Caki2 (cell line): ENCODE measurements around the gene RMDN3. TPM values are rescaled to one million over a fixed set of nuclear protein-coding genes. Genes with fewer than 3 reads are reported as not detected.

Experiments used
- total RNA-seq: library from RNA; depleted of rRNA; stranded (reverse); fragments of >200 nt; shearing (Covaris generic); gene quantifications from 2 replicates; pipeline ENCODE4 v1.2.3, GENCODE V29; 2014; ENCODE audit warnings: low replicate concordance; rRNA removed

The RMDN3 gene
- total RNA-seq, 1 experiment from 2014 or later: 27.7 TPM

Other genes starting within 250 kb of the RMDN3 start
- gene CCDC32, start 190.2 kb downstream of the RMDN3 start, total RNA-seq: 31.4 and 33.7 TPM in 2 replicates
- 16.1 and 20.3 TPM in 2 replicates for gene RPUSD2, start 186.0 kb downstream of the RMDN3 start, total RNA-seq
- 9.9 and 19.8 TPM in 2 replicates for gene KNL1, start 161.0 kb downstream of the RMDN3 start, total RNA-seq
- 22.3 and 34.0 TPM in 2 replicates for gene RAD51, start 60.1 kb downstream of the RMDN3 start, total RNA-seq
- gene GCHFR, start 8.8 kb upstream of the RMDN3 start, total RNA-seq: 73.4 and 105 TPM in 2 replicates
- 0.27 and 0.64 TPM in 2 replicates for gene C15orf62, start 14.7 kb upstream of the RMDN3 start, total RNA-seq
- gene ZFYVE19, start 51.8 kb upstream of the RMDN3 start, total RNA-seq: 88.7 and 100 TPM in 2 replicates
- gene DNAJC17, start 52.2 kb upstream of the RMDN3 start, total RNA-seq: 51.3 and 103 TPM in 2 replicates
- not detected in 2 replicates for gene PPP1R14D, start 73.5 kb upstream of the RMDN3 start, total RNA-seq
- 19.5 and 29.7 TPM in 2 replicates for gene SPINT1, start 88.8 kb upstream of the RMDN3 start, total RNA-seq
- 0.23 and 0.51 TPM in 2 replicates for gene RHOV, start 119.0 kb upstream of the RMDN3 start, total RNA-seq
- 20.5 and 23.9 TPM in 2 replicates for gene VPS18, start 139.2 kb upstream of the RMDN3 start, total RNA-seq
- gene DLL4, start 174.1 kb upstream of the RMDN3 start, total RNA-seq: 0.07 TPM in 1 of 2 replicates, not detected in the other
- gene CHAC1, start 198.2 kb upstream of the RMDN3 start, total RNA-seq: 11.9 and 12.7 TPM in 2 replicates